CD14-positive monocyte (primary cell): ENCODE data around the gene TENT4A. TPM values are rescaled to one million over a fixed set of nuclear protein-coding genes. Genes with fewer than 3 reads are reported as not detected.

Source experiments
- DNase-seq, 3 donors: peaks; one replicate each; pipeline ENCODE4 v3.0.0-alpha.2; 2011 to 2022
- H2AFZ ChIP-seq: 2 replicates; pipeline ENCODE4 v1.6.0; 2012; ENCODE audit warnings: mild to moderate bottlenecking, low read depth, low read length, inconsistent platforms; ENCODE audit not compliant: insufficient read depth, poor library complexity, severe bottlenecking
- H3K27ac ChIP-seq, 2 donors: 1 replicate in 1 of 2; 2 replicates in 1 of 2; pipeline ENCODE4 v1.5.1; 2012 to 2013; ENCODE audit warnings: low read length in 2 of 2, control low read depth in 1 of 2, inconsistent platforms in 1 of 2, low read depth in 1 of 2, mild to moderate bottlenecking in 1 of 2
- H3K27me3 ChIP-seq, 2 donors: one replicate each; pipeline versions ENCODE4 v1.6.0 to v1.6.1; 2011 to 2013; ENCODE audit warnings: low read length in 2 of 2; ENCODE audit not compliant: control insufficient read depth in 2 of 2, insufficient read depth in 2 of 2
- H3K36me3 ChIP-seq, 2 donors: replicated peaks in 1 of 2; 1 replicate in 1 of 2; 2 replicates in 1 of 2; pipeline versions ENCODE4 v1.5.1 to v1.6.1; 2012 to 2013; ENCODE audit warnings: low read length in 2 of 2, control low read depth in 1 of 2, inconsistent platforms in 1 of 2, mild to moderate bottlenecking in 1 of 2; ENCODE audit not compliant: insufficient read depth in 2 of 2, control insufficient read depth in 1 of 2
- H3K4me1 ChIP-seq, 2 donors: 1 replicate in 1 of 2; 2 replicates in 1 of 2; pipeline versions ENCODE4 v1.5.1 to v1.6.1; 2012 to 2013; ENCODE audit warnings: low read length in 2 of 2, control low read depth in 1 of 2, inconsistent platforms in 1 of 2, mild to moderate bottlenecking in 1 of 2, moderate library complexity in 1 of 2; ENCODE audit not compliant: insufficient read depth in 2 of 2, control insufficient read depth in 1 of 2
- H3K4me2 ChIP-seq: replicated peaks from 2 replicates; pipeline ENCODE3; 2012; ENCODE audit warnings: low read length, moderate library complexity, mild to moderate bottlenecking; ENCODE audit not compliant: poor library complexity, severe bottlenecking; ENCODE audit errors: extremely low read depth
- H3K4me3 ChIP-seq, 3 experiments: fragments of 200-600 bp in 1 of 3; sonication (generic) in 1 of 3; replicated peaks in 1 of 3; 1 replicate in 2 of 3; 2 replicates in 1 of 3; pipeline ENCODE4 v1.5.1; 2011 to 2013; ENCODE audit warnings: low read length in 3 of 3, mild to moderate bottlenecking in 3 of 3, control low read depth in 2 of 3, low read depth in 2 of 3, inconsistent platforms in 1 of 3, moderate library complexity in 1 of 3
- H3K79me2 ChIP-seq: 2 replicates; pipeline ENCODE4 v1.6.0; 2012; ENCODE audit warnings: mild to moderate bottlenecking, control low read depth, inconsistent platforms, low read length, moderate library complexity; ENCODE audit not compliant: insufficient read depth
- H3K9ac ChIP-seq: 2 replicates; pipeline ENCODE4 v1.6.0; 2017; ENCODE audit warnings: low read length, mild to moderate bottlenecking; ENCODE audit not compliant: insufficient read depth, poor library complexity, severe bottlenecking
- H3K9me3 ChIP-seq, 2 donors: replicated peaks in 1 of 2; 1 replicate in 1 of 2; 2 replicates in 1 of 2; pipeline versions ENCODE4 v1.5.1 to v1.6.1; 2012 to 2013; ENCODE audit warnings: low read length in 2 of 2, control low read depth in 1 of 2; ENCODE audit not compliant: control insufficient read depth in 1 of 2, insufficient read depth in 1 of 2
- H4K20me1 ChIP-seq: 2 replicates; pipeline ENCODE4 v1.6.0; 2012; ENCODE audit warnings: mild to moderate bottlenecking, low read length, control low read depth, moderate library complexity; ENCODE audit not compliant: insufficient read depth
- H3K27ac Mint-ChIP-seq, 7 donors: one replicate each; pipeline ENCODE4 v1.8.0; 2020; ENCODE audit warnings: mild to moderate bottlenecking in 7 of 7, mixed read lengths in 7 of 7, moderate library complexity in 6 of 7, inconsistent platforms in 2 of 7
- H3K27me3 Mint-ChIP-seq, 3 donors: one replicate each; pipeline ENCODE4 v1.8.0; 2021 to 2022; ENCODE audit warnings: low read depth in 3 of 3, mild to moderate bottlenecking in 3 of 3, mixed read lengths in 3 of 3, moderate library complexity in 3 of 3, inconsistent platforms in 1 of 3
- H3K36me3 Mint-ChIP-seq, 2 donors: one replicate each; pipeline ENCODE4 v1.8.0; 2020; ENCODE audit warnings: mixed read lengths in 2 of 2, inconsistent platforms in 1 of 2, mild to moderate bottlenecking in 1 of 2
- H3K4me1 Mint-ChIP-seq: one replicate; pipeline ENCODE4 v1.8.0; 2020; ENCODE audit warnings: mild to moderate bottlenecking, mixed read lengths
- H3K4me3 Mint-ChIP-seq, 2 donors: one replicate each; pipeline ENCODE4 v1.8.0; 2020; ENCODE audit warnings: mild to moderate bottlenecking in 2 of 2, mixed read lengths in 2 of 2, moderate library complexity in 1 of 2
- H3K9me3 Mint-ChIP-seq, 7 donors: one replicate each; pipeline ENCODE4 v1.8.0; 2020 to 2022; ENCODE audit warnings: mixed read lengths in 7 of 7, mild to moderate bottlenecking in 6 of 7, moderate library complexity in 6 of 7, inconsistent platforms in 2 of 7
- CTCF ChIP-seq: fragments of 200-600 bp; IDR thresholded peaks from one replicate; pipeline ENCODE4 v1.8.0; 2022; ENCODE audit warnings: antibody characterized with exemption, mild to moderate bottlenecking
- WGBS: methylation state at CpG from one replicate; pipeline ENCODE4 v1.1.5; 2013; ENCODE audit warnings: missing lambda C conversion rate; ENCODE audit not compliant: insufficient coverage; 5-methylcytosine and 5-hydroxymethylcytosine counted together
- intact Hi-C, 2 donors: fragments of 100-400 bp; cut with micrococcal nuclease; formaldehyde crosslinking; loops; one replicate each; pipeline versions ENCODE4 v1.15.0 to v1.15.1; 2023
- polyA plus RNA-seq, 3 donors: library from polyadenylated mRNA; depleted of rRNA in 1 of 3; unstranded in 2 of 3; stranded (reverse) in 1 of 3; fragments of 300-500 nt in 2 of 3; fragments of >200 nt in 1 of 3; fragmentation: Illumina TruSeq in 2 of 3; gene quantifications; 1 replicate in 2 of 3; 2 replicates in 1 of 3; pipeline ENCODE4 v1.2.3, GENCODE V29; 2012 to 2021

TENT4A gene
- polyA plus RNA-seq, 3 donors = 0.17 to 15.6 (median 0.44) TPM

- Histone ChIP-seq H3K9ac (no peak overlapping the region), H3K36me3 (peaks cover 0 to 9% of the 10 kb centered on the region in 2 donors), H2AFZ (no peak overlapping the region), H3K9me3 (peaks cover 0 to 6% of the 10 kb centered on the region in 2 donors), H3K27me3 (peaks cover 0 to 2% of the 10 kb centered on the region in 2 donors), H3K4me1 (no peaks in the 10 kb centered on the region), H4K20me1 (no peaks in the 10 kb centered on the region), H3K27ac (no peak overlapping the region), H3K79me2 (no peaks in the 10 kb centered on the region), H3K4me3 (no peak overlapping the region), H3K4me2 (no peak overlapping the region)
- no peak for DNase-seq
- Mint-ChIP-seq H3K9me3 (peaks cover 0 to 11% (median 6%) of the 10 kb centered on the region in 7 donors), H3K4me3 (no peak overlapping the region), H3K4me1 (no peaks in the 10 kb centered on the region), H3K27ac (peak overlapping the region in 1 of 7 donors; percentile 63), H3K36me3 (peaks cover 15 to 36% of the 10 kb centered on the region in 2 donors), H3K27me3 (peaks cover 2 to 13% (median 2%) of the 10 kb centered on the region in 3 donors)
- no peak for TF ChIP-seq CTCF
- intact Hi-C loops = no loop called here
- 100% methylated on average over 2 of the region's 5 CpGs for WGBS
Observed at GRCh38 chr5:6675784-6676491, 37.3 kb upstream of the TENT4A start.

- Histone ChIP-seq H3K9ac (no peak overlapping the region), H2AFZ (no peak overlapping the region), H3K36me3 (peaks cover 0 to 7% of the 10 kb centered on the region in 2 donors), H4K20me1 (no peaks in the 10 kb centered on the region), H3K9me3 (peaks cover 0 to 6% of the 10 kb centered on the region in 2 donors), H3K4me3 (no peak overlapping the region), H3K4me2 (no peak overlapping the region), H3K4me1 (no peaks in the 10 kb centered on the region), H3K79me2 (no peaks in the 10 kb centered on the region), H3K27me3 (peaks cover 0 to 2% of the 10 kb centered on the region in 2 donors), H3K27ac (no peak overlapping the region)
- Mint-ChIP-seq H3K27ac (no peak overlapping the region), H3K4me1 (no peaks in the 10 kb centered on the region), H3K9me3 (peaks cover 0 to 11% (median 6%) of the 10 kb centered on the region in 7 donors), H3K4me3 (no peak overlapping the region), H3K27me3 (peaks cover 2 to 13% (median 4%) of the 10 kb centered on the region in 3 donors), H3K36me3 (peaks cover 12 to 28% of the 10 kb centered on the region in 2 donors)
- intact Hi-C loops = no loop called here
- 86% methylated on average over 1 of the region's 2 CpGs for WGBS
- DNase-seq = no peak
- no peak for TF ChIP-seq CTCF
Observed at GRCh38 chr5:6676702-6677101, 36.5 kb upstream of the TENT4A start.
